OCI-LY1 (cell line): ENCODE results near the gene SYCP2L.

ENCODE experiments used
- CTCF ChIP-seq: fragments of 200-600 bp; sonication (generic), shearing (Covaris generic); IDR thresholded peaks from 2 replicates; pipeline ENCODE4 v1.5.1; 2017; ENCODE audit warnings: mild to moderate bottlenecking, antibody characterized with exemption, low read length, moderate library complexity, mixed read lengths
- EZH2 ChIP-seq: fragments of 200-600 bp; sonication (generic), shearing (Covaris generic); IDR thresholded peaks from 2 replicates; pipeline ENCODE4 v1.8.0; 2017; ENCODE audit warnings: borderline replicate concordance, mixed run types, mild to moderate bottlenecking, antibody characterized with exemption, low read length, moderate library complexity, mixed read lengths

DNA sequence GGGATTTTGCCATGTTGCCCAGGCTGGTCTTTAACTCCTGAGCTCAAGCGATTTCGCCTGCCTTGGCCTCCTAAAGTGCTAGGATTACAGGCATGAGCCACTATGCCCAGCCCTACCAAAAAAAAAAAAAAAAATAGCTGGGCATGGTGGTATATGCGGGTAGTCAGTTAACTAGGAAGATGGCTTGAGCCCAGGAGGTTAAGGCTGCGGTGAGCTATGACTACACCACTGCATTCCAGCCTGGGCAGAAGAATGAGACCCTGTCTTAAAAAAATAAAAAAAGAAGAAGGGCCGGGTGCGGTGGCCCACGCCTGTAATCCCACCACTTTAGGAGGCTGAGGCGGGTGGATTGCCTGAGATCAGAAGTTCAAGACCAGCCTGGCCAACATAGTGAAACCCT is 107.0 kb downstream of the SYCP2L start:
- TF ChIP-seq CTCF = no peak
- TF ChIP-seq EZH2 = no peak
